MM.1S (cell line): ENCODE results near the gene TAF6.

Source experiments
- DNase-seq: peaks from one replicate; pipeline ENCODE4 v3.0.0-alpha.2; 2015
- H2AFZ ChIP-seq: fragments of 300-600 bp; sonication (generic); 2 replicates; pipeline ENCODE4 v1.6.0; 2016; ENCODE audit warnings: antibody characterized with exemption, low read length
- H3F3A ChIP-seq: fragments of 300-600 bp; sonication (generic); 2 replicates; pipeline ENCODE4 v1.6.1; 2016; ENCODE audit warnings: mild to moderate bottlenecking, antibody characterized with exemption, low read length, moderate library complexity, mixed read lengths; ENCODE audit not compliant: insufficient read depth
- H3K27ac ChIP-seq: fragments of 300-600 bp; sonication (generic); 2 replicates; pipeline ENCODE4 v1.5.1; 2016; ENCODE audit warnings: mild to moderate bottlenecking, low read length
- H3K27me3 ChIP-seq: fragments of 300-600 bp; sonication (generic); replicated peaks from 2 replicates; pipeline ENCODE4 v1.6.0; 2016; ENCODE audit warnings: low read length; ENCODE audit not compliant: insufficient read depth
- H3K36me3 ChIP-seq: fragments of 300-600 bp; sonication (generic); replicated peaks from 2 replicates; pipeline ENCODE4 v1.6.1; 2016; ENCODE audit warnings: mild to moderate bottlenecking, low read length, mixed read lengths; ENCODE audit not compliant: insufficient read depth
- H3K4me1 ChIP-seq: fragments of 300-600 bp; sonication (generic); 2 replicates; pipeline ENCODE4 v1.6.1; 2016; ENCODE audit warnings: low read length, mixed read lengths
- H3K4me2 ChIP-seq: fragments of 300-600 bp; sonication (generic); 2 replicates; pipeline ENCODE4 v1.6.0; 2016; ENCODE audit warnings: low read depth, low read length
- H3K4me3 ChIP-seq: fragments of 300-600 bp; sonication (generic); 2 replicates; pipeline ENCODE4 v1.5.1; 2016; ENCODE audit warnings: low read length, mixed read lengths
- H3K79me2 ChIP-seq: fragments of 300-600 bp; sonication (generic); 2 replicates; pipeline ENCODE4 v1.6.1; 2016; ENCODE audit warnings: mixed run types, low read length, mixed read lengths
- H3K9ac ChIP-seq: fragments of 300-600 bp; sonication (generic); 2 replicates; pipeline ENCODE4 v1.6.1; 2016; ENCODE audit warnings: low read length, mixed read lengths
- H3K9me2 ChIP-seq: fragments of 300-600 bp; sonication (generic); replicated peaks from 2 replicates; pipeline ENCODE4 v1.6.1; 2016; ENCODE audit warnings: mild to moderate bottlenecking, low read length, mixed read lengths; ENCODE audit not compliant: insufficient read depth
- H3K9me3 ChIP-seq: fragments of 300-600 bp; sonication (generic); replicated peaks from 2 replicates; pipeline ENCODE4 v1.6.1; 2016; ENCODE audit warnings: mild to moderate bottlenecking, low read length, mixed read lengths; ENCODE audit not compliant: insufficient read depth
- H4K20me1 ChIP-seq: fragments of 300-600 bp; sonication (generic); 2 replicates; pipeline ENCODE4 v1.6.1; 2016; ENCODE audit warnings: mild to moderate bottlenecking, low read length, moderate library complexity, mixed read lengths; ENCODE audit not compliant: insufficient read depth
- EZH2 ChIP-seq: fragments of 300-600 bp; sonication (generic); optimal IDR thresholded peaks from 2 replicates; pipeline ENCODE3; 2017; ENCODE audit warnings: low read depth, mild to moderate bottlenecking, antibody characterized with exemption, low read length, mixed read lengths
- EZH2phosphoT487 ChIP-seq: fragments of 300-600 bp; sonication (generic); IDR thresholded peaks from 2 replicates; pipeline ENCODE4 v1.6.1; 2018; ENCODE audit warnings: antibody characterized with exemption, low read length
- TF ChIP-seq, protein P1 (sequence below): fragments of 300-600 bp; sonication (generic); IDR thresholded peaks from 2 replicates; pipeline ENCODE4 v1.5.1; 2016; ENCODE audit warnings: antibody characterized with exemption, low read length, mixed read lengths

TAF6 gene

DNA sequence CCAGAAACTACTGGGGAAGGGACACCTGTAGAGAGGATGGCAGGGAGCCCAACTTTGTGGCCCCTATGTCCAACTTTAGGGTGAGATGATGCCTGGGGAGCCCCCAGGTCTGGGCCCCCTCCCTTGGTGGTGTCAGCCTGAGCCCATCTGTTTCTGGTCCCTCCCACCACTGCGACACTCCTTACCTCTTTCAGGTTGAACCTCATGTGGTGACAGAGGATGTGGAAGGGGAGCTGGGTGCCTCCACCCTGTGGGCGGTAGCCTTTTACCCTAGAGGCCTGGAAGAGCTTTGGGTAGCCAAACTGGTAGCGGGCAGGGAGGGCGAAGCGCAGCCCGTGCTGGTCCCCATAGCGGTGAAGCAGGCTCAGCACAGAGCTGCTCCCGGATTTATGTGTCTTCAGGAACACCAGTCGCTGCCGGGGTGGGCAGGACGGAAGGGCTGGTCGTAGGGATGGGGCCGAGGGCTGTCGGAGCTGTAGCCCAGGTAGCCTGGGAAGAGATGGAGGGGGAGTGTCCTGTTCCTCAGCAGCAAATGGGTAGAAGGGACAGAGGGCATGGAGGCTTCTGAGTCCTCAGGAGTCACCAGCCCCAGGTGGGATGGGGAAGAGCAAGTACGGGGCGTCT is 47.3 kb upstream of the TAF6 start:
- no peak overlapping the region for H2AFZ ChIP-seq
- H3K4me1 ChIP-seq: no peaks in the 10 kb centered on the region; the same call in 1 of the 2 replicates
- no peak for TF ChIP-seq EZH2
- TF ChIP-seq EZH2phosphoT487: no peak
- H3K9me3 ChIP-seq: no peaks in the 10 kb centered on the region
- H3K9ac ChIP-seq: no peak overlapping the region
- H3K4me3 ChIP-seq: no peak overlapping the region
- peaks cover 80% of the 10 kb centered on the region for H3K27me3 ChIP-seq
- H3K4me2 ChIP-seq: no peak overlapping the region
- no peaks in the 10 kb centered on the region for H4K20me1 ChIP-seq
- H3K36me3 ChIP-seq: no peaks in the 10 kb centered on the region
- no peaks in the 10 kb centered on the region for H3F3A ChIP-seq
- no peaks in the 10 kb centered on the region for H3K9me2 ChIP-seq
- no peaks in the 10 kb centered on the region for H3K79me2 ChIP-seq
- no peak for DNase-seq
- no peak overlapping the region for H3K27ac ChIP-seq

DNA sequence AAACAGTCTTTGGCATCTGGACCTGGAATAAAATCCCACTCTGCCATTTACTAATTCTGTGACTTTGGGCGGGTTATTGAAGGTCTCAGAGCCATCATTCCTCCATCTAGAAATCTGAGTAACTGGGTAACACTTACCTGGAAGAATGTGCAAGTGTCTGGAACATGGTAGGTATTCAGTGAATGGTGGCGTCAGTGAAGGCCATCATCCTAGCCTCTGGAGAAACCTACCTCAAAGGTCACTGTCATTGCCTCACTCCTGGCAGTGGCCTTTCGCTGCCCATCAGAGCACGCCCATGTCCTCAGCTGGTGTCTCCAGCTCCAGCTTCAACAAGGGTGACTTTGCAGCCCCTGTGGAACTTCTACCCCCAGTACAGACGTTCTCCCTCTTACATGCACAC is 44.7 kb upstream of the TAF6 start:
- H3K9ac ChIP-seq: no peak overlapping the region
- H3K4me1 ChIP-seq: no peaks in the 10 kb centered on the region; the same call in 1 of the 2 replicates
- TF ChIP-seq EZH2phosphoT487 (no peak), EZH2 (no peak)
- TF ChIP-seq, protein P1, sequence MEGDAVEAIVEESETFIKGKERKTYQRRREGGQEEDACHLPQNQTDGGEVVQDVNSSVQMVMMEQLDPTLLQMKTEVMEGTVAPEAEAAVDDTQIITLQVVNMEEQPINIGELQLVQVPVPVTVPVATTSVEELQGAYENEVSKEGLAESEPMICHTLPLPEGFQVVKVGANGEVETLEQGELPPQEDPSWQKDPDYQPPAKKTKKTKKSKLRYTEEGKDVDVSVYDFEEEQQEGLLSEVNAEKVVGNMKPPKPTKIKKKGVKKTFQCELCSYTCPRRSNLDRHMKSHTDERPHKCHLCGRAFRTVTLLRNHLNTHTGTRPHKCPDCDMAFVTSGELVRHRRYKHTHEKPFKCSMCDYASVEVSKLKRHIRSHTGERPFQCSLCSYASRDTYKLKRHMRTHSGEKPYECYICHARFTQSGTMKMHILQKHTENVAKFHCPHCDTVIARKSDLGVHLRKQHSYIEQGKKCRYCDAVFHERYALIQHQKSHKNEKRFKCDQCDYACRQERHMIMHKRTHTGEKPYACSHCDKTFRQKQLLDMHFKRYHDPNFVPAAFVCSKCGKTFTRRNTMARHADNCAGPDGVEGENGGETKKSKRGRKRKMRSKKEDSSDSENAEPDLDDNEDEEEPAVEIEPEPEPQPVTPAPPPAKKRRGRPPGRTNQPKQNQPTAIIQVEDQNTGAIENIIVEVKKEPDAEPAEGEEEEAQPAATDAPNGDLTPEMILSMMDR: no peak
- H2AFZ ChIP-seq: no peak overlapping the region
- no peak for DNase-seq
- peaks cover 67% of the 10 kb centered on the region for H3K27me3 ChIP-seq
- no peak overlapping the region for H3K27ac ChIP-seq
- H4K20me1 ChIP-seq: no peaks in the 10 kb centered on the region
- H3F3A ChIP-seq: no peaks in the 10 kb centered on the region
- H3K4me2 ChIP-seq: no peak overlapping the region
- no peaks in the 10 kb centered on the region for H3K36me3 ChIP-seq
- H3K79me2 ChIP-seq: no peaks in the 10 kb centered on the region
- H3K9me2 ChIP-seq: no peaks in the 10 kb centered on the region
- no peaks in the 10 kb centered on the region for H3K9me3 ChIP-seq
- no peak overlapping the region for H3K4me3 ChIP-seq

DNA sequence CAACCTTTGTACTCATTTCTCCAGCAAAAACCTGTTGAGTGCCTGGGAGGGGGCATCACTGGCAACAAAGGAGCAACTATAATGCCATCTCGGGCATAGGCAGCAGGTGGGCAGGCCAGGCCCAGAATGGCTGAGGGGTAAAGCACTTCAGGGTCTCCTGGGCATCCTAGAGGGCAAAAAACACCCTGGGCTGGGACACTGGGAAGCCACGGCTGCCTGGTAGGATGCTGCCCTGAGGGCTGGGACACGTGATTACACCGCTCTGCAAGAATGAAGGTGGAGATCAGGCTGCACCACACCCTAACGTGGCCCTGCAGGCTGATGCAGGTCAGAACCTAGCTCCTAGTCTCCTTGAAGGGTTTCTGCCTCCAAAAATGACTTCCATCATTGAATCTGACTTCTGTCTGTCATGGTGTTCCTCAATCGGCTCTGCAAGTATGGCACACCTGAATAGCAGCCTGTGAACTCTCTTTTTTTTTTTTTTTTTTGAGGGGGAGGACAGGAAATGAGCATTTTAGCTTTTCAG is 43.9 kb upstream of the TAF6 start:
- Histone ChIP-seq H3K4me3 (no peak overlapping the region), H3K9me2 (no peaks in the 10 kb centered on the region), H3K4me2 (no peak overlapping the region), H3F3A (no peaks in the 10 kb centered on the region), H3K9ac (no peak overlapping the region), H3K9me3 (no peaks in the 10 kb centered on the region), H3K27me3 (peaks cover 59% of the 10 kb centered on the region), H2AFZ (no peak overlapping the region), H3K36me3 (no peaks in the 10 kb centered on the region), H3K27ac (no peak overlapping the region), H3K79me2 (peaks cover 4% of the 10 kb centered on the region; the same call in 1 of the 2 replicates), H4K20me1 (no peaks in the 10 kb centered on the region), H3K4me1 (no peaks in the 10 kb centered on the region; the same call in 1 of the 2 replicates)
- TF ChIP-seq EZH2: no peak
- TF ChIP-seq, protein P1: no peak
- TF ChIP-seq EZH2phosphoT487: no peak
- DNase-seq: no peak

DNA sequence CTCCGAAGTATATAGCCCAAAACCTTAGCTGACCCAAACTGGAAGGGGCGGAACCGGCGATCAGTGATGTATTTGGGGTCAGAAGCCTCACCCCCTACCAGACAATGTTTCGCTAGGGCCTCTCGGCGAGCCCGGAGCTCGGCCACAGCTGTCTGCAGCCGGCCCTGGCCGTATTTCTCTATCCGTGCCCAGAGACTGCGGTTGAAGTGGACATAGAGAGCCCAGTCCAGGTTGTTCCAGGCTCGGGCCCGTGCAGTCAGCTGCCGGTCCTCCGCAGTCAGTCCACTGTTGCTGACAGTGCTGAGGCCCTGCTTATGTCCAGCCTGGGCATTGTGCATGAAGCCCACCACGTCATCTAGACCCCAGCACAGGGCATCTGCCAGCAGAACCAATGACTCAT is 40.9 kb upstream of the TAF6 start:
- Histone ChIP-seq H4K20me1 (no peaks in the 10 kb centered on the region), H2AFZ (no peak overlapping the region), H3K4me3 (no peak overlapping the region), H3K27me3 (peaks cover 30% of the 10 kb centered on the region), H3K79me2 (peaks cover 16% of the 10 kb centered on the region), H3K9ac (no peak overlapping the region), H3K9me2 (no peaks in the 10 kb centered on the region), H3K9me3 (no peaks in the 10 kb centered on the region), H3K27ac (no peak overlapping the region), H3K4me2 (no peak overlapping the region), H3K4me1 (peaks cover 8% of the 10 kb centered on the region; the same call in 1 of the 2 replicates), H3K36me3 (no peaks in the 10 kb centered on the region), H3F3A (no peaks in the 10 kb centered on the region)
- DNase-seq: no peak
- TF ChIP-seq EZH2: no peak
- TF ChIP-seq, protein P1: no peak
- TF ChIP-seq EZH2phosphoT487: no peak
